ENCODE measurements around the gene GID8. TPM values are rescaled to one million over a fixed set of nuclear protein-coding genes. Genes with fewer than 3 reads are reported as not detected.

GID8 gene
- total and polyA plus RNA-seq, 11 donors: 6.2 to 22.2 (median 15.9) TPM

DNA sequence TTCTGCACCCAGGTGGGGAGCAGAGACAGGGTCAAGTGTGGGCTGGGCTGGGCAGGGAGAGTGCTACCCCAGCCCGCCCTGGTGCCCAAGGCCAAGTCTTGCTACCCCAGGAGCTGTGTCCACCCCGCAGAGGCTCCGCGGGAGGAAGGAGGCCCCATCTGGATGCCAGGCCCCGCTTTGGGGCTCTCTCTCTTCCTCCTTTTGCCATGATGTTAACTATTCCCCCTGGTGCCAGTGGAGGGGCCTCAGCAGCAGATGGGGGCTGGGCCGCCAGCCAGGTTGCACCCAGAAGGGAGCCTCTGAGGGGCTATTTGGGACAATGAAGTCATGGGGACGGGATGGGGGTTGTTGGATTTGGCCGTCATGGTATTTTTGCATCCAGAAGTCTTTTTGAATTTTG lies 23.9 kb downstream of the GID8 start:
- peak overlapping the region in 1 of 12 donors; percentile 44 for H3K27ac ChIP-seq
- TF ChIP-seq, protein P1, sequence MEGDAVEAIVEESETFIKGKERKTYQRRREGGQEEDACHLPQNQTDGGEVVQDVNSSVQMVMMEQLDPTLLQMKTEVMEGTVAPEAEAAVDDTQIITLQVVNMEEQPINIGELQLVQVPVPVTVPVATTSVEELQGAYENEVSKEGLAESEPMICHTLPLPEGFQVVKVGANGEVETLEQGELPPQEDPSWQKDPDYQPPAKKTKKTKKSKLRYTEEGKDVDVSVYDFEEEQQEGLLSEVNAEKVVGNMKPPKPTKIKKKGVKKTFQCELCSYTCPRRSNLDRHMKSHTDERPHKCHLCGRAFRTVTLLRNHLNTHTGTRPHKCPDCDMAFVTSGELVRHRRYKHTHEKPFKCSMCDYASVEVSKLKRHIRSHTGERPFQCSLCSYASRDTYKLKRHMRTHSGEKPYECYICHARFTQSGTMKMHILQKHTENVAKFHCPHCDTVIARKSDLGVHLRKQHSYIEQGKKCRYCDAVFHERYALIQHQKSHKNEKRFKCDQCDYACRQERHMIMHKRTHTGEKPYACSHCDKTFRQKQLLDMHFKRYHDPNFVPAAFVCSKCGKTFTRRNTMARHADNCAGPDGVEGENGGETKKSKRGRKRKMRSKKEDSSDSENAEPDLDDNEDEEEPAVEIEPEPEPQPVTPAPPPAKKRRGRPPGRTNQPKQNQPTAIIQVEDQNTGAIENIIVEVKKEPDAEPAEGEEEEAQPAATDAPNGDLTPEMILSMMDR (IDR thresholded peaks at IDR 0.05): no peak
- no peak for TF ChIP-seq POLR2A (IDR thresholded peaks at IDR 0.05)
- H3K36me3 ChIP-seq: peaks cover 0 to 6% (median 0%) of the 10 kb centered on the region in 9 donors
- intact Hi-C loops (cut with DNase I): no loop called here
- 92 to 96% (median 94%) methylated on average over 7 to 8 of the region's 8 CpGs for WGBS, 4 donors
- DNase-seq (no peak), ATAC-seq (no peak)
- no peaks in the 10 kb centered on the region for H3K9me3 ChIP-seq
- H3K4me1 ChIP-seq: peaks cover 0 to 3% (median 0%) of the 10 kb centered on the region in 12 donors
- H3K4me3 ChIP-seq: peak overlapping the region in 1 of 12 donors; percentile 41
- no peaks in the 10 kb centered on the region for H3K27me3 ChIP-seq

DNA sequence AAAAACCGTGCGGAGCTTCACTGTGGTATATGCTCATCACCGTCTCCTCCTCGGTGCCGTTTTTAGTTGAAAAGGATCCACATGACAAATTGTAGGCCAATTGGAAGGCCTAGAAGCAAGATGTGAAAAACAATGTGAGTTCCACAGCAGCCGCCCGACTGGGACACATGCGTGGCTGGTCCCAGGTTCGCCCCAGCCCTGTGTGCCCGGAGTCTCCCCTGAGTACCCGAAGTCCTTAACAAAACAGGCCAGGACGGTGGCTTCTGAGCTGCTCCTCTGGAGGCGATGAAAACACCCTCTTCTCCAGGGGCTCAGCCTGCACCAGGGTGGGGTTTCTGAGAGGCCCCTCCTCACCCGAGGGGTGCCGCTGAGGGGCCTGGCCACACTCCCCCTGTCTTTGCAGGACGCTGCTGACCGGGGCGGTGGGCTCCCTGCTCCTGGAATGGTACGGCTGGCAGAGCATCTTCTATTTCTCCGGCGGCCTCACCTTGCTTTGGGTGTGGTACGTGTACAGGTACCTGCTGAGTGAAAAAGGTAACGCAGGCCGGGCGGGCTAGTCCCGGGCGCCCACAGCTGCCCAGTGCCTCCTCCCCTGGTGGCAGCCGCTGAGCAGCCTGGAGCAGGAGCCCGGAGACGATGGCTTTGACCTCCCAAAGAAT lies 24.4 kb downstream of the GID8 start:
- DNase-seq (no peak), ATAC-seq (no peak)
- intact Hi-C loops (cut with DNase I): no loop called here
- Histone ChIP-seq H3K9me3 (no peaks in the 10 kb centered on the region), H3K4me3 (no peak overlapping the region), H3K27ac (no peak overlapping the region), H3K36me3 (peaks cover 0 to 6% (median 0%) of the 10 kb centered on the region in 9 donors), H3K27me3 (no peaks in the 10 kb centered on the region), H3K4me1 (peaks cover 0 to 3% (median 0%) of the 10 kb centered on the region in 12 donors)
- TF ChIP-seq, protein P1 (IDR thresholded peaks at IDR 0.05): no peak
- TF ChIP-seq POLR2A (IDR thresholded peaks at IDR 0.05): no peak
- 93 to 96% (median 95%) methylated on average over 29 to 30 of the region's 30 CpGs for WGBS, 4 donors

DNA sequence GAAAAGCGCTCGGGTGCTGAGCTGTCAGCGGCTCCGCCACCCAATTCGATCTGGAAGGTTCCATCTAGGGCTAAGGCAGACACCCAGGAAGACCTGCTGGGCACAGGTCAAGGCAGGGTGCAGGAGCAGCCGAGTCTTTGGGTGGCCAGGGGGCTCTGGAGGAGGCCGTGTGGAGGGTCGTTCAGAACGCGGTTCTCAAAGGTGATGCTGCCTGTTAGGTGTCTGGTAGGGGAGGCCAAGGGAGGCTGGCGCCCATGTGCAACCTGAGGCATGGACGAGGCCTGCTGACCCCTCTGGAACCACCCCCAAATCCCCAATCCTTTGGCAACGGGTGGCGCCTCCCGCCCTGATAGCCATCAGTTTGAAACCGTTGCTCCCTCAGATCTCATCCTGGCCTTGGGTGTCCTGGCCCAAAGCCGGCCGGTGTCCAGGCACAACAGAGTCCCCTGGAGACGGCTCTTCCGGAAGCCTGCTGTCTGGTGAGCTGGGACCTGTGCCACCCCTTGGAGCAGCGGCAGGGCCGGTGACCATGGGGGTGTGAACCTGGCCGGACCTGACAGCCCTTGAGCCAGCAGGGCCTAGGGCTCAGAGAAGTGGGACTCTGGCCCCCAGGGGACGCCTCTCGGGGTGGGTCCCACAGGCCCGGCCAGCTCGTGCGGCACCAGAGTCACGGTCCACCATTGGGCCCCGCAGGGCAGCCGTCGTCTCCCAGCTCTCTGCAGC lies 25.1 kb downstream of the GID8 start:
- no peak overlapping the region for H3K4me3 ChIP-seq
- peaks cover 0 to 6% (median 0%) of the 10 kb centered on the region in 9 donors for H3K36me3 ChIP-seq
- intact Hi-C loops (cut with DNase I): no loop called here
- no peak for TF ChIP-seq POLR2A (IDR thresholded peaks at IDR 0.05)
- TF ChIP-seq, protein P1 (IDR thresholded peaks at IDR 0.05): no peak
- H3K27me3 ChIP-seq: peaks cover 0 to 1% (median 0%) of the 10 kb centered on the region in 9 donors
- H3K4me1 ChIP-seq: peaks cover 0 to 3% (median 0%) of the 10 kb centered on the region in 12 donors
- no peak for ATAC-seq
- 89 to 92% (median 90%) methylated on average over 26 to 32 of the region's 32 CpGs for WGBS, 4 donors
- DNase-seq: no peak
- no peak overlapping the region for H3K27ac ChIP-seq
- no peaks in the 10 kb centered on the region for H3K9me3 ChIP-seq
